Measurements from ENCODE around the gene MYH15.

The MYH15 gene

GRCh38 chr3:108507902-108508301, 2.5 kb downstream of the MYH15 start:
- H3K9me3 ChIP-seq (ENCODE audit: control insufficient read depth, low read length), result no peaks in the 10 kb centered on the region
- no peak overlapping the region for H2AFZ ChIP-seq (ENCODE audit: low read depth, low read length)
- no peak overlapping the region for H2BK15ac ChIP-seq (ENCODE audit: low read depth, poor library complexity, severe bottlenecking)
- H3K23ac ChIP-seq (ENCODE audit: low read length in 2 of 2), result no peak overlapping the region
- H3K27ac ChIP-seq (ENCODE audit: low read length, poor library complexity, severe bottlenecking), result no peak overlapping the region
- no peak overlapping the region for H4K8ac ChIP-seq (ENCODE audit: low read length)
- H3K4ac ChIP-seq (ENCODE audit: low read depth in 1 of 2, low read length in 2 of 2), result no peak overlapping the region
- H4K91ac ChIP-seq (ENCODE audit: low read length), result no peak overlapping the region
- no peaks in the 10 kb centered on the region for H3K79me1 ChIP-seq (replicated peaks; ENCODE audit: low read length, poor library complexity, severe bottlenecking)
- no peaks in the 10 kb centered on the region for H3K27me3 ChIP-seq (ENCODE audit: control insufficient read depth in 1 of 2, insufficient read depth in 1 of 2, low read length in 2 of 2)
- no peaks in the 10 kb centered on the region for H3K36me3 ChIP-seq (ENCODE audit: control insufficient read depth in 1 of 2, insufficient read depth in 2 of 2, low read depth in 1 of 2, low read length in 2 of 2)
- no peak overlapping the region for H3K9ac ChIP-seq (ENCODE audit: low read length)
- DNase-seq, result no peak
- H3K4me2 ChIP-seq (ENCODE audit: low read length, poor library complexity, severe bottlenecking), result no peak overlapping the region
- no peak overlapping the region for H2BK12ac ChIP-seq (ENCODE audit: low read length in 2 of 2)
- H2AK5ac ChIP-seq (ENCODE audit: low read length, severe bottlenecking), result no peak overlapping the region
- no peak overlapping the region for H2BK120ac ChIP-seq (ENCODE audit: low read depth, low read length)
- no peak overlapping the region for H2BK5ac ChIP-seq (ENCODE audit: low read depth, low read length, poor library complexity, severe bottlenecking)
- no peak overlapping the region for H3K4me3 ChIP-seq (ENCODE audit: insufficient read depth in 1 of 2, low read depth in 1 of 2, low read length in 2 of 2)
- no peak overlapping the region for H3K14ac ChIP-seq (ENCODE audit: low read length in 2 of 2)
- H3K18ac ChIP-seq (ENCODE audit: low read depth in 1 of 2, low read length in 2 of 2), result no peak overlapping the region
- H3K4me1 ChIP-seq (ENCODE audit: control insufficient read depth, insufficient read depth, low read depth, low read length), result no peaks in the 10 kb centered on the region

GRCh38 chr3:108505811-108506210, 4.6 kb downstream of the MYH15 start:
- WGBS, result 86% methylated on average over 1 of the region's 1 CpG
- Histone ChIP-seq H2AK5ac (ENCODE audit: low read length, severe bottlenecking) (no peak overlapping the region), H3K9me3 (ENCODE audit: control insufficient read depth, low read length) (no peaks in the 10 kb centered on the region)

GRCh38 chr3:108503722-108504121, 6.7 kb downstream of the MYH15 start:
- Histone ChIP-seq H3K4me3 (ENCODE audit: insufficient read depth in 1 of 2, low read depth in 1 of 2, low read length in 2 of 2) (no peak overlapping the region), H3K9me3 (ENCODE audit: control insufficient read depth, low read length) (no peaks in the 10 kb centered on the region), H2BK12ac (ENCODE audit: low read length in 2 of 2) (no peak overlapping the region)

More at GRCh38 chr3:108505811-108506210, 4.6 kb downstream of the MYH15 start:
- H2BK120ac ChIP-seq (ENCODE audit: low read depth, low read length), result no peak overlapping the region
- H3K18ac ChIP-seq (ENCODE audit: low read depth in 1 of 2, low read length in 2 of 2), result no peak overlapping the region
- no peak for DNase-seq
- H2BK5ac ChIP-seq (ENCODE audit: low read depth, low read length, poor library complexity, severe bottlenecking), result no peak overlapping the region
- H3K27me3 ChIP-seq (ENCODE audit: control insufficient read depth in 1 of 2, insufficient read depth in 1 of 2, low read length in 2 of 2), result no peaks in the 10 kb centered on the region
- no peak overlapping the region for H3K4me3 ChIP-seq (ENCODE audit: insufficient read depth in 1 of 2, low read depth in 1 of 2, low read length in 2 of 2)
- H3K4ac ChIP-seq (ENCODE audit: low read depth in 1 of 2, low read length in 2 of 2), result no peak overlapping the region
- no peaks in the 10 kb centered on the region for H3K79me1 ChIP-seq (replicated peaks; ENCODE audit: low read length, poor library complexity, severe bottlenecking)
- H4K8ac ChIP-seq (ENCODE audit: low read length), result no peak overlapping the region
- no peak overlapping the region for H3K4me2 ChIP-seq (ENCODE audit: low read length, poor library complexity, severe bottlenecking)
- no peak overlapping the region for H3K23ac ChIP-seq (ENCODE audit: low read length in 2 of 2)
- H3K14ac ChIP-seq (ENCODE audit: low read length in 2 of 2), result no peak overlapping the region
- no peak overlapping the region for H3K9ac ChIP-seq (ENCODE audit: low read length)
- no peaks in the 10 kb centered on the region for H3K36me3 ChIP-seq (ENCODE audit: control insufficient read depth in 1 of 2, insufficient read depth in 2 of 2, low read depth in 1 of 2, low read length in 2 of 2)
- no peak overlapping the region for H3K27ac ChIP-seq (ENCODE audit: low read length, poor library complexity, severe bottlenecking)
- H2BK12ac ChIP-seq (ENCODE audit: low read length in 2 of 2), result no peak overlapping the region
- H2AFZ ChIP-seq (ENCODE audit: low read depth, low read length), result no peak overlapping the region
- no peak overlapping the region for H2BK15ac ChIP-seq (ENCODE audit: low read depth, poor library complexity, severe bottlenecking)
- no peak overlapping the region for H4K91ac ChIP-seq (ENCODE audit: low read length)
- H3K4me1 ChIP-seq (ENCODE audit: control insufficient read depth, insufficient read depth, low read depth, low read length), result no peaks in the 10 kb centered on the region

GRCh38 chr3:108501535-108501934, 8.9 kb downstream of the MYH15 start:
- Histone ChIP-seq H2BK5ac (ENCODE audit: low read depth, low read length, poor library complexity, severe bottlenecking) (no peak overlapping the region), H2BK120ac (ENCODE audit: low read depth, low read length) (no peak overlapping the region), H3K4me2 (ENCODE audit: low read length, poor library complexity, severe bottlenecking) (no peak overlapping the region), H3K23ac (ENCODE audit: low read length in 2 of 2) (no peak overlapping the region), H3K79me1 (replicated peaks; ENCODE audit: low read length, poor library complexity, severe bottlenecking) (no peaks in the 10 kb centered on the region), H3K4me1 (ENCODE audit: control insufficient read depth, insufficient read depth, low read depth, low read length) (no peaks in the 10 kb centered on the region), H3K9ac (ENCODE audit: low read length) (no peak overlapping the region), H4K91ac (ENCODE audit: low read length) (no peak overlapping the region), H2BK12ac (ENCODE audit: low read length in 2 of 2) (no peak overlapping the region), H2AFZ (ENCODE audit: low read depth, low read length) (no peak overlapping the region), H2BK15ac (ENCODE audit: low read depth, poor library complexity, severe bottlenecking) (no peak overlapping the region), H3K4me3 (ENCODE audit: insufficient read depth in 1 of 2, low read depth in 1 of 2, low read length in 2 of 2) (no peak overlapping the region), H3K14ac (ENCODE audit: low read length in 2 of 2) (no peak overlapping the region), H4K8ac (ENCODE audit: low read length) (no peak overlapping the region), H3K27ac (ENCODE audit: low read length, poor library complexity, severe bottlenecking) (no peak overlapping the region), H3K27me3 (ENCODE audit: control insufficient read depth in 1 of 2, insufficient read depth in 1 of 2, low read length in 2 of 2) (no peaks in the 10 kb centered on the region), H3K36me3 (ENCODE audit: control insufficient read depth in 1 of 2, insufficient read depth in 2 of 2, low read depth in 1 of 2, low read length in 2 of 2) (no peaks in the 10 kb centered on the region), H2AK5ac (ENCODE audit: low read length, severe bottlenecking) (no peak overlapping the region), H3K18ac (ENCODE audit: low read depth in 1 of 2, low read length in 2 of 2) (no peak overlapping the region), H3K9me3 (ENCODE audit: control insufficient read depth, low read length) (no peaks in the 10 kb centered on the region), H3K4ac (ENCODE audit: low read depth in 1 of 2, low read length in 2 of 2) (no peak overlapping the region)
- DNase-seq, result no peak
- WGBS, result 92% methylated on average over 4 of the region's 5 CpGs

More at GRCh38 chr3:108503722-108504121, 6.7 kb downstream of the MYH15 start:
- Histone ChIP-seq H2AFZ (ENCODE audit: low read depth, low read length) (no peak overlapping the region), H4K91ac (ENCODE audit: low read length) (no peak overlapping the region), H3K79me1 (replicated peaks; ENCODE audit: low read length, poor library complexity, severe bottlenecking) (no peaks in the 10 kb centered on the region), H2BK5ac (ENCODE audit: low read depth, low read length, poor library complexity, severe bottlenecking) (no peak overlapping the region), H3K4me1 (ENCODE audit: control insufficient read depth, insufficient read depth, low read depth, low read length) (no peaks in the 10 kb centered on the region), H3K27ac (ENCODE audit: low read length, poor library complexity, severe bottlenecking) (no peak overlapping the region), H3K36me3 (ENCODE audit: control insufficient read depth in 1 of 2, insufficient read depth in 2 of 2, low read depth in 1 of 2, low read length in 2 of 2) (no peaks in the 10 kb centered on the region), H2BK15ac (ENCODE audit: low read depth, poor library complexity, severe bottlenecking) (no peak overlapping the region), H4K8ac (ENCODE audit: low read length) (no peak overlapping the region), H2AK5ac (ENCODE audit: low read length, severe bottlenecking) (no peak overlapping the region), H3K18ac (ENCODE audit: low read depth in 1 of 2, low read length in 2 of 2) (no peak overlapping the region), H3K14ac (ENCODE audit: low read length in 2 of 2) (no peak overlapping the region), H3K23ac (ENCODE audit: low read length in 2 of 2) (no peak overlapping the region), H3K27me3 (ENCODE audit: control insufficient read depth in 1 of 2, insufficient read depth in 1 of 2, low read length in 2 of 2) (no peaks in the 10 kb centered on the region), H3K9ac (ENCODE audit: low read length) (no peak overlapping the region), H3K4me2 (ENCODE audit: low read length, poor library complexity, severe bottlenecking) (no peak overlapping the region), H2BK120ac (ENCODE audit: low read depth, low read length) (no peak overlapping the region), H3K4ac (ENCODE audit: low read depth in 1 of 2, low read length in 2 of 2) (no peak overlapping the region)
- DNase-seq, result no peak
